Measurements from ENCODE around the gene ST3GAL5.

Gene ST3GAL5

GRCh38 chr2:85802354-85803103 lies 86.3 kb downstream of the ST3GAL5 start:
- DNase-seq, result no peak

- DNase-seq, result no peak
Observed at GRCh38 chr2:85801871-85802270, 86.9 kb downstream of the ST3GAL5 start.

GRCh38 chr2:85800586-85800985 lies 88.2 kb downstream of the ST3GAL5 start:
- DNase-seq, result peak; percentile 50 to 70

GRCh38 chr2:85799215-85799956 lies 89.4 kb downstream of the ST3GAL5 start:
- DNase-seq, result no peak

- peak in 1 of 2 donors; percentile 27 for DNase-seq
Observed at GRCh38 chr2:85797921-85798320, 90.9 kb downstream of the ST3GAL5 start.

- DNase-seq, result no peak
Observed at GRCh38 chr2:85797263-85797660, 91.5 kb downstream of the ST3GAL5 start.

GRCh38 chr2:85796341-85797262 lies 92.2 kb downstream of the ST3GAL5 start:
- DNase-seq, result no peak

GRCh38 chr2:85796046-85796340 lies 92.8 kb downstream of the ST3GAL5 start:
- no peak for DNase-seq

GRCh38 chr2:85795331-85796045 lies 93.3 kb downstream of the ST3GAL5 start:
- no peak for DNase-seq

GRCh38 chr2:85794491-85795121 lies 94.2 kb downstream of the ST3GAL5 start:
- DNase-seq, result no peak

- DNase-seq, result no peak
Observed at GRCh38 chr2:85794038-85794441, 94.8 kb downstream of the ST3GAL5 start.

GRCh38 chr2:85793584-85793983 lies 95.2 kb downstream of the ST3GAL5 start:
- DNase-seq, result no peak

GRCh38 chr2:85792783-85793441 lies 95.9 kb downstream of the ST3GAL5 start:
- no peak for DNase-seq

- no peak for DNase-seq
Observed at GRCh38 chr2:85791704-85792565, 96.9 kb downstream of the ST3GAL5 start.

- DNase-seq, result peak; percentile 70
Observed at GRCh38 chr2:85790499-85791188, 98.1 kb downstream of the ST3GAL5 start.

- DNase-seq, result no peak
Observed at GRCh38 chr2:85790032-85790431, 98.8 kb downstream of the ST3GAL5 start.

GRCh38 chr2:85789271-85789670 lies 99.5 kb downstream of the ST3GAL5 start:
- no peak for DNase-seq

- DNase-seq, result no peak
Observed at GRCh38 chr2:85788603-85789002, 100.2 kb downstream of the ST3GAL5 start.

- DNase-seq, result no peak
Observed at GRCh38 chr2:85787981-85788340, 100.8 kb downstream of the ST3GAL5 start.
